Activated T-cell treated with anti-CD3 and anti-CD28 coated beads for 48 hours (primary cell): ENCODE results near the gene CEP250.
"Not testable (repeated sequence)": the region's sequence is repeated elsewhere in the genome, so short reads cannot be mapped to it uniquely, and the experiment has no call there.

Source experiments
- DNase-seq: peaks from one replicate; pipeline ENCODE4 v3.0.0-alpha.2; 2020; ENCODE audit warnings: low read depth

The CEP250 gene

GRCh38 chr20:35523298-35523888 lies 68.0 kb downstream of the CEP250 start:
- peak; percentile 9 for DNase-seq

GRCh38 chr20:35525639-35526038 lies 70.2 kb downstream of the CEP250 start:
- no peak for DNase-seq

- no peak for DNase-seq
These were observed 71.8 kb downstream of the CEP250 start for GRCh38 chr20:35527122-35527769.

GRCh38 chr20:35529552-35529951 lies 74.2 kb downstream of the CEP250 start, which contains the start of gene C20orf173:
Gene C20orf173 (minus strand): TSS chr20:35529652. CDS start chr20:35529373, 279 bp downstream.
- no peak for DNase-seq

- peak; percentile 13 for DNase-seq
These were observed 84.4 kb downstream of the CEP250 start for GRCh38 chr20:35539756-35540212.

GRCh38 chr20:35541118-35541782 lies 85.9 kb downstream of the CEP250 start:
- no peak for DNase-seq

GRCh38 chr20:35541783-35542662 lies 86.6 kb downstream of the CEP250 start, which contains the start of gene ERGIC3:
Gene ERGIC3 (plus strand): TSS chr20:35542078. CDS start chr20:35542098, 20 bp downstream.
- peak; percentile 97 for DNase-seq

GRCh38 chr20:35542990-35543389 lies 87.6 kb downstream of the CEP250 start:
- no peak for DNase-seq

- no peak for DNase-seq
These were observed 89.0 kb downstream of the CEP250 start for GRCh38 chr20:35544436-35544835.

GRCh38 chr20:35544941-35545340 lies 89.5 kb downstream of the CEP250 start:
- not testable (repeated sequence) for DNase-seq

- no peak for DNase-seq
These were observed 90.7 kb downstream of the CEP250 start for GRCh38 chr20:35546127-35546526.

GRCh38 chr20:35547329-35547728 lies 91.9 kb downstream of the CEP250 start:
- no peak for DNase-seq

GRCh38 chr20:35551503-35551902 lies 96.1 kb downstream of the CEP250 start:
- DNase-seq, result no peak

- no peak for DNase-seq
These were observed 97.5 kb downstream of the CEP250 start for GRCh38 chr20:35552914-35553313.

- not testable (repeated sequence) for DNase-seq
These were observed 100.1 kb downstream of the CEP250 start for GRCh38 chr20:35555461-35555860.

- DNase-seq, result no peak
These were observed 100.7 kb downstream of the CEP250 start for GRCh38 chr20:35555951-35556645.

GRCh38 chr20:35556871-35557270 lies 101.5 kb downstream of the CEP250 start:
- no peak for DNase-seq

- DNase-seq, result no peak
These were observed 103.1 kb downstream of the CEP250 start for GRCh38 chr20:35558451-35558850.

- DNase-seq, result no peak
These were observed 103.8 kb downstream of the CEP250 start for GRCh38 chr20:35559042-35559693.

GRCh38 chr20:35560105-35560511 lies 104.7 kb downstream of the CEP250 start:
- no peak for DNase-seq

- DNase-seq, result no peak
These were observed 105.1 kb downstream of the CEP250 start for GRCh38 chr20:35560541-35560940.
